GM19438 (cell line): ENCODE results near the gene RAC3.
"Not testable (repeated sequence)": the region's sequence is repeated elsewhere in the genome, so short reads cannot be mapped to it uniquely, and the experiment has no call there.

Source experiments
- ATAC-seq: cut with Tn5 transposase; IDR thresholded peaks from one replicate; pipeline ENCODE4 v1.9.1; 2021; ENCODE audit warnings: low read depth; ENCODE audit not compliant: unreplicated experiment

RAC3 gene

DNA sequence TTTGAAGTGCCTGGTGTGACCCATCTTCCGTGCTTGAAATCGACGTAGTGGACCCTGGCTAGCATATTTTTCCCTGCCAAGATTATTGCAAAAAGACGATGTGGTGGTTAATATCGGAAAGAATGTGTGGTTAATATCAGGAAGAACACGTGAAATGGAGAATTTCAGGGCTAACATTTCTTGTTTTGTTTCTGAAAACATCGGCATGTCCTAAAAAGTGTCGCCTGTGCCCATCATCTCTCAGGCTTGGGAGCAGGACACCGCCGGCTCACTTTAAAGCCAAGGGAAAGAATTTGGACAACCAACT is 6.4 kb downstream of the RAC3 start:
- ATAC-seq = no peak

DNA sequence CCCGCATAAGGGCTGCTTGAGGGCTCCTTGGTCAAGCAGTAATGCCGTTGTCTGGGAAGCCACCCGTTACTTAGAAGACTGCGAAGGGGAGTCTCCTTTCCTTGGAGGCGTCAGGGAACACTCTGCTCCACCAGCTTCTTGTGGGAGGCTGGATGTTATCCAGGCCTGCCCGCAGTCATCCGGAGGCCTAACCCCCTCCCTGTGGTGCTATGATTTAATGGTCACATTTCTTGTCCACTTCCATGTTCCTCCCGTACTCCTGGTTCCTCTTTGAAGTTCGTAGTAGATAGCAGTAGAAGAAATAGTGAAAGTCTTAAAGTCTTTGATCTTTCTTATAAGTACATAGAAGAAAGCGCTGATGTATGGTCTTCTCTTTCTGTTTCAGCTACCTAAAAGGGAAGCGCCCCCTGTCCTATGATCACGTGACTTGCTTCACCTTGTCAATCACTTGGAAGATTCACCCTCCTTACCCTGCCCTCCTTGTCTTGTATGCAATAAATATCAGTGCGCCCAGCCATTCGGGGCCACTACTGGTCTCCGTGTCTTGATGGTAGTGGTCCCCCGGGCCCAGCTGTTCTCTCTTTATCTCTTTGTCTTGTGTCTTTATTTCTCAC is 7.4 kb downstream of the RAC3 start:
- ATAC-seq = not testable (repeated sequence)

DNA sequence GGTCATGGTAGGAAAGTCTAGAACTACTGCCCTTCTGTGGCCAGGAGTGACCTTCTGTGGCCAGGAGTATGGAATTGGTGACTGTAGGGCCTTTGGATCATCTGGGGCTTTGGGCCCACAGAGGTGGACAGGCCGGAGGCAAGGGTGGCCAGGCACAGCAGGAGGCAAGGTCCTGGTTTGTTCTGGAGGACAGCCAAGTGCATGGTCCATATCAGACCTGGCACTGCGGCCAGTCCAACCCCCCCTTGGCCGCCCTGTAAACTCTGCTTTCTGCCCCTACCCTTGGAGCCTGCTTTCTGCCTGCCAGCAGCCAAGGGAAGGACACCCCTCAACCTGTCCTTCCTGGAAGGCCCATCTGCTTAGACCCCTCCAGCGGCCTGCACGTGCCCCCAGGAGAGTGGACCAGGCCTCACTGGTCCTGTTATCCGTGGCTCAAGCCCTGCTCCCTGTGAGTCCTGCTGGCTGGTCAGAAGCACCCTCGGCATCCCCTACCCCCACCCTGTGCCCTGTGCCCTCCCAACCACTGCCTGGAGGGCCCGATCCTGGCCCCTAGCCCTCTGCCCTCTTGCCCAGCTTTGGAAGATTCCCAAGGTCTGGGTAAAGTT is 8.3 kb downstream of the RAC3 start:
- no peak for ATAC-seq

DNA sequence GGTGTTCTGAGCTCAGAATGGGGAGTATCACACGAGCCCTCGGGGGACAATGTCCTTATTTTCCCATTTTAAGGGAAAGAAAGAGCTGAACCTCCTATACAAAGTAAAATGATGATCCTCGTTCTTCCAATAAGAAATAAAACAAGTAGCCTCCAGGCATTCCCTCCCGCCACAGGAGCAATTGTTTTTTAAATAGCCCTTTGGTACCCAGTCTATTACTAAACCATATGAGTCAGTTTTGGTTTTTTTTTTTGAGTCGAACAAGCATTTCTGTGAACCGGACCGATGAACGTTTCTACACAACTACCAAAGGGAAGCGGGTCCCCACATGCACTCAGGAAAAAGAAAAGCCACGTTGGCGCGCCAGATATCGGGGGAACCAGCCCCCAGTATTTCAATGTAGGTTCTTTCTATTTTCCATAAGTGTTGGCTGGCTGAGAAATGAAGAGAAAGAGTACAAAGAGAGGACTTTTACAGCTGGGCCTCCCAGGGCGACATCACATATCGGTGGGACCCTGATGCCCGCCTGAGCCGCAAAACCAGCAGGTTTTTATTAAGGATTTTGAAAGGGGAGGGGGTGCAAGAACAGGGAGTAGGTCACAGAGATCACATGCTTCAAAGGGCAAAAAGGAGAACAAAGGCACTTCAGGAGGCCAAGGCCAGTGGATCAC is 9.8 kb downstream of the RAC3 start:
- ATAC-seq = no peak

DNA sequence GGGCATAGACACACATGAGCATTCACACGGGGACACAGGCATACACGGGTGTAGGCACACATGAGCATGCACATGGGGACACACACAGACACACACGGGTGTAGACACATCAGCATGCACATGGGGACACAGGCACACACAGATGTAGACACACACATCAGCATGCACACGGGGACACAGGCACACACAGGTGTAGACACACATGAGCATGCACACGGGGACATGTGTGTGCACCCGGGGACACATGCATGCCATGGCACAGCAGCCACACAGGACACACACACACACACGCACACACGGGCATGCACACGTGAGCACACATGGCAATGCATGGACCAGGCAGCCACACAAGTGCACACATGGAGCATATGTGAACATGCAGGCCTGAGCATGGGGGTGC is 11.2 kb downstream of the RAC3 start:
- ATAC-seq = no peak

DNA sequence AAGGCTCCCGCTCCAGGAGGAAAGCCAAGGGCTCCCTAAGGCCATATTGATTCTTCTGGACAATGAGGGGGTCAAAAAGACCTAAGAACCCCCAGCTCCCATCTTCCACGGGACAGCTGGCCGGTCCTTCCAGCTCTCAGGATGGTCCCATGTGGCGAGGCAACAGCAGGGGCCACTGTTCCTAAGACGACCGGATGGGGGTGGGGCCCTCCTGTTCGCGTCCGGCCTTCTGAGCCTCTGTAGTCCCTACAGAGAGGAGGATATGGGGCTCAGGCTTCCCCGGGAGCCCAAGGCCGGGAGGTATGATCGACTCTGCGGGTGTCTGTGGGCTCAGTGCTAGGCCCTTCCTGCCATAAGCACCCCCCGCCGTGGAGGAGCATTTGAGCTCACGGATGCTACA is 12.0 kb downstream of the RAC3 start:
- no peak for ATAC-seq

DNA sequence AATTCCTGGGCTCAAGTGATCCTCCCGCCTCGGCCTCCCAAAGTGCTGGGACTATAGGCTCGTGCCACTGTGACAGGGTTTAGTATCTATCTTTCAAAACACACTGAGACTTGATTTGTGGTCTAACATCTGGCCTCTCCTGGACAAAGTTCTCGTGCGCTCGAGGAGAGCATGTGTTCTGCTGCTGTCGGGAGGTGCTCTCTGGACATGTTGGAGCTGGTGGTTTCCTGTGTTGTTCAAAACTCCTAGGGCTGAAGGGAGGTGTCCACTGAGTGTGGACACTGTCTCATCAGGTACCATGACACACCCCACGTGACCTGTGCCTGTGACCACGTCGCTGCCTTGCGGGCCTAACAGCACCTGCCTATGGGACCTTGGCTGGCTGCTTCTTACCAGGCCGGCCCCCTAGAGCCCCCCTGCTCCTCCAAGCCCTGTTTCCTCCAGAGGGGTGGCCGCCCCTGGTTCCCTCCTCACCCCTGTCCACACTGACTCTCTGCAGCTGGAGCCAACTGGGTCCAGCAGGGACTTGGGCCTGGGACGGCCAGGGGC is 14.5 kb downstream of the RAC3 start:
- ATAC-seq = no peak

DNA sequence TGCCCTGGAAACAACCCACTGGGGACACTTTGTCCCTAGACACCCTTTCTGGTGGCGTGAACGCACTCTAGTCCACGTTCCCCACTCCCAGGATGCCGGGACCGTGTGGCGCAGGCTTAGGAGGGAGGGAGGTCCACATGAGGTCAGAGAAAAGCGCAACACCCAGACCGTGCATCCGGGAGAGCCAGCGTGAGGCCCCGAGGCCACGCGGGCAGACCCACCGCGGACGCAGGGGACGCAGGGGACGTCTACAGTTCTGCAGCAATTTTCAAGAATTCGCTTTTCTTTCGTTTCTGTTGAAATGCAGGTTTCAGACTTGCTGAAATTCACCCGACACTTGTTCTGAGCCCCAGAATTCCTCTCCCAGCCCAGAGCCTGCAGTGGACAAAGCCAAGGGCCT is 15.4 kb downstream of the RAC3 start:
- no peak for ATAC-seq

DNA sequence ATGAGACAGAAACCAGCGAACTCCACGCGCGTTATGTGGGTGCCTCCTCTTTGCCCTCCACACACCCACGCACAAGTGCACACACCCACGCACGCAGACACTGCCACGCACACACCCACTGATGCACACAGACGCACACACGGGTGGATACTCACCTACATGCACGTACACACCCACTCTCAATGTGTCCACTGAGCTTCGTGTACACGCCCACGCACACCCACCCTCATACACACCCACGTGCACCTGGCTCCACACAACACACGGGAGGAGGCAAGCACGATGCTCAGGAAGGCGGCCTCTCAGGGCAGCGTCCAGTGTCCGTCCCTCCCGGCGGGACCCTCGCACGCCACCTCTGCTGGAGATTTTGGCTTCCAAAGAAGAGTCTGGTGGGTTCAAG is 15.9 kb downstream of the RAC3 start:
- no peak for ATAC-seq

DNA sequence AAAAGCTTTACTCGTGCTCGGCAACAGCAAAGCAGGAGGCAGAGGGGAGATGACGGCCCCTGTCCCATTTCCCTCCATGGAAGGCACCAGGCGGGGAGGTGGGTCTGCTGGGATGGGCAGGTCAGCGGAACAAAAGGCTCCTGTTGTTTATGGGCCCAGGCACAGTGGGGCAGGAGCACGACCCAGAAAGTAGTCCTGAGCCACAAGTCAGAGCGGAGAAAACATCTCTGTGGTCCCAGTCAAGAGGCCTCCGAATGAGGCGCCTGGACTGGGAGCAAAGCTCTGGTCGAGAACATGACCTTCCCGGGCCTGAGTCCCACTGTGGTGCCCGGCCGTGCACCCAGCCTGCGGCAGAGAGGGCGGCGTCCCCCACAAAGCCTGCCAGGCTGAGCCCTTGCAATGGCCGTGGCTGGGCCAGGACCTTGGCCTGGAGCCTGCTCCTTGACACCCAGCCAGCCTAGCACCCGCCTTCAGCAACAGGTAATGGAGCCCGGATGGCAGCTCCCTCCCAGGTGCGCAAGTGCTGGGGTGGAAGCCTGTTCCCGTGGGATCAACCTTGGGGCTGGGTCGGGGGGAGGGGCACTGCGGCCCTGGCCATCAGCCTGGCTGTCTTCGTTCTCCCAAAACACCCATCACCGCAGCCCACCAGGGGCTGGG is 16.6 kb downstream of the RAC3 start:
- no peak for ATAC-seq

DNA sequence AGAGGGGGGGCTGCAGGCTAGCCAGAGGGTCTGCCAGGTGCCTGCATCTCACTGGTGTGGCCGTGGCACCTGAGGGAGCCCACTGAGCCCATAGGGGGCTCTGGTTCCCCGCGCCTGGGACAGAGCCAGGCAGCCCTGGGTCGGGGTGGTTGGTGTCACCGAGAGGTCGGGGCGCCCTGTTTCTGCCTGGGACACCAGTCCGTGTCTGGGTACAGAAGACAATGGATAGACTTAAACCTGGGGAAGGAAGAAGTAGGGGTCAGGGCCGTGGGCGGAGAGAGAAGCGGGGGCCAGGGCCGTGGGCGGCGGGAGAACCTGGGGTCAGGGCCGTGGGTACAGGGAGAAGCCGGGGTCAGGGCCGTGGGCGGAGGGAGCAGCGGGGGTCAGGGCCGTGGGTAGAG is 17.1 kb downstream of the RAC3 start:
- ATAC-seq = no peak

DNA sequence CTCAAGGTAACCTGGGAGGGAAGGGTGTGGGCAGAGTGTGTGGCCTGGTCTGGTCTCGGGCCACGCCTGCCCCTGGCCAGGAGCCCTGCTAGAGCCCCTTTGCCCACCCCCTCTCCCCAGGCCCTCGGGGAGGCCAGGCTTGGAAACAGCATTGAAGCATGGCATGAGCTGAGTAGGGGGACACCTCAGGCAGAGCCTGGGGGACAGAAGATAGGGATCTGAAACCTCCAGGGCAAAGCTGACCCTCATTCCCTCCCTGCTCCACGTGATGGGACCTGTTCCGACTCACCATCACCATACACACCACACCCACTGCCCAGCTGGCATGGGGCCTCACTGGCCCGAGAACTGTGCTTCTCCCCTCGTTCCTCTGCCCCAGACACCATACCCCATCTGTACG is 17.6 kb downstream of the RAC3 start:
- no peak for ATAC-seq

DNA sequence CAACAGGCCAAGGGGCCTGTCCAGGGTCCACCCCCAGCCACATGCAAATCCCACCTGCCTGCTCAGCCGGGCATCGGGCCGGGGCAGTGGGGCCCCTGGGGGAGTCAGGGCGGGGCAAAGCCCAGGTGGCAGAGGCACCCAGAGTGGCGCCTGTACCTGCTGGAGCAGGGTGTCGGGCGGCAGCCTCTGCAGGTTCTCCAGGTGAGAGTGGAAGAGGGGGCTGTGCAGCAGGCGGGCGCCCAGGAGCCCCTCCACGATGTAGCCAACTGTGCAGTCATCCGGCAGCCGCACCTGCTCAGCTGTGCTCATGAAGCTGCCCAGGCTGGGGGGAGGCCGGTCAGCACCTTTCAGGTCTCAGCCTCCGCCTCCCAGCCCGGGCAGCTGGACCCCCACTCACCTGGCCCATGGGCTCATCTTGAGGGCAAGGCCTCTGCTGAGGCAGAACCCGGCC is 18.1 kb downstream of the RAC3 start:
- no peak for ATAC-seq

DNA sequence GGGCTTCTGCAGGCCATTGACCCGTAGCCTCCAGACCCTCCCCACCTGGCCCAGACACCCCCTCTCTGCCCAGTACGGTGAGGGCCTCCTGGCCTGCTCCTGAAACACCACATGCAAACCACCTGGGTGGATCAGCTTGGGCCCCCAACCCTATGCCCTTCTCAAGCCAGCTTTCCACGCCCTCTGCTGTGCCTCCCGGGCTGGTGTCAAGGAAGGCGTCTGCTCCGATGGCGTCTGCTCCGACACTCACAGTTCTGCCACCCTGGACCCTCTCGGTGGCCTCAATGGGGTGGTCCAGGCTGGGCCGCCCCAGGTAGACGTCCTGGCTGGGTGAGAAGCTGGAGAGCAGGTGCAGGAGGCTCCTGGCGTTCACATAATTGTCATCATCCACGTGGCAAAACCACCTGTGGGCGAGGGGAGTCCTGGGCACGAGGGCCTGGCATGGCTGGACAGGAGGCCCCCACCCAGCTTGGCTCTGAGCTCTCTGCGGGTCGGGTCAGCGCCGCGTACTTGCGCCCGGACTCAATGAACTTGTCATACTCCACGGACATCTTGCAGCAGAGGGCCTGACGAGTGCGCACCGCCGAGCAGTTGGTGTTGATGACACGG is 18.8 kb downstream of the RAC3 start:
- no peak for ATAC-seq

DNA sequence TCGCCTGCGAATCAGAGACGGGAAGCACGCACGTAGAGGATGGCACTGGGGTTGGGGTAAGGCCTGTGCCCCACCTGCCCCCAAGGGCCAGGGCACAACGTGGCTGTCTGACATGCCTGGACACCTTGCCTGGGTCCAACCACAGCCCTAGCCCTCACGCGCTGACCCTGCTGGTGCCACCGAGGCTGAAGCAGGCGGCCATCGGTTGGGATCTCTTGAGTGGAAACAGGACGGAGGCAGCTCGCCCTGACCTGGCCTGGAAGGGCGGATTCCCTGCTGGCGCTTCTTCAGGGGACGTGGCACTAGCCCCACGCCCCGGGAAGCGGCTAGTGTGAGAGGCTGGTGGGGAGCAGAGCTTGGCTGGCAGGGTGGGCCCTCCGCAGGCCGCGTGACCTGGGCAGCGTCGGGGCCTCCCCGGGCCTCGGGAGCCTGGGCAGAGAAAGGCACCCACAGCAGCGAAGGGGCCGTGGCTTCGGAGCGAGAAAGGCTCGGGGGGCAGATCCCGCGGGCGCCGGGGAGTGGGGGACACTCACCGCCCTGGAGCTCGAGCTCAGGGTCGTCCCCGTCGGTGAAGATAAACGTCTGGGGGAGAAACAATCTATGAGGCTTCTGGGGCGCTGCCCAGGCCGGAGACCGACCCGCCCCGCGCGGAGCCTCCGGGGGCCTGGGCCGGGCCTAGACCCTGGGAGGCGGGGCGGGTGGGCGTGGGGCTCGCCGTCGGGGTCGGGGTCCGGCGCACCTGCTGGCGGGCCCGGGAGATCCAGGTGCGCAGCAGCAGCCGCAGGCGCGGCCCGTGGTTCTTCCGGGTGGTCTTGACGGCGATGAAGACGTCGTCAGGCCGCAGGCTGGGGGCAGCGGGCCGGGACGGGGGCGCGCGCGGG is 19.5 kb downstream of the RAC3 start:
- peak; percentile 5 for ATAC-seq

DNA sequence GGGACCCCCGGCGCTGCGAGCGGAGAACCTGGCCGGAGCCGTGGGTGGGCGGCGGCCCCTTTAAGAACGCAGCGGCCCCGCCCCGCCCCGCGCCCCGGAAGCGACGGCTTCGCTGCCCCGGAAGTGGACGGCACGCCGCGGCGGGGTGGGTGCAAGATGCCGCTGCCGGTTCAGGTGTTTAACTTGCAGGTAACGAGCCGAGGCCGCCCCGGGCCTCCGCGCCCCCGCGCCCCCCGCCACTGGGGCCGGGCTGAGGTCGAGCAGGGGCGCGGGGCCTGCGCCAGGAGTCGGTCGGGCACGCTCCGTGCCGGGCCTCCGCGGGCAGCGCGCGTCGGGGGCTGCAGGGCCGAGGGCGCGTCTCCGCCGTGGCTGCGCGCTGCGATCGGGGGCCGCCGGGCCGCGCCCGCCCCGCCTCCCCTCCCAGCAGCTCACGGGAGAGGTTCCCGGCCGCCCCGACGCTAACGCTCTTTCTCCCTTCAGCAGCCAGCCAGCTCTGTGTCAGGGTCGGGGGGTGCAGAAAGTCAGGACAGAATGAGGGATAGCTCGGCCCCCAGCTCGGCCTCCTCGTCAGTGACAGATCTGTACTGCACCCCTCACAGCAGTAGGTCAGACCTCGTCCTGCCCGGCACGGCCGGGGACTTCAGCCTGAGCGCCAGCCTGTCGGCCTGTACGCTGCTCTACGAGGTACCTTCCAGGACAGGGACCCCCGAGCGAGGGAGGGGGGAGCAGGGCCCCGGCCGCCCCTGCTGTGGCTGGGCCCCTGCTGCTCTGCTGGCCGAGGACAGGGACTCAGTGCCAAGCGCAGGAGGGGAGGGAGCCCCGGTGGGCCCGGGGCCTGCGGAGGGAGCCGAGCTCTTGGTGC is 20.5 kb downstream of the RAC3 start, which contains the start of the genes GPS1 and RFNG:
Gene GPS1 (plus strand): TSS at position 123 of the 862 bp plus-strand sequence. CDS start 34 bp downstream, at position 157.
Gene RFNG (minus strand): TSS at position 36 of the 862 bp plus-strand sequence. CDS start 45 bp downstream, outside the sequence.
- peak; percentile 68 for ATAC-seq

DNA sequence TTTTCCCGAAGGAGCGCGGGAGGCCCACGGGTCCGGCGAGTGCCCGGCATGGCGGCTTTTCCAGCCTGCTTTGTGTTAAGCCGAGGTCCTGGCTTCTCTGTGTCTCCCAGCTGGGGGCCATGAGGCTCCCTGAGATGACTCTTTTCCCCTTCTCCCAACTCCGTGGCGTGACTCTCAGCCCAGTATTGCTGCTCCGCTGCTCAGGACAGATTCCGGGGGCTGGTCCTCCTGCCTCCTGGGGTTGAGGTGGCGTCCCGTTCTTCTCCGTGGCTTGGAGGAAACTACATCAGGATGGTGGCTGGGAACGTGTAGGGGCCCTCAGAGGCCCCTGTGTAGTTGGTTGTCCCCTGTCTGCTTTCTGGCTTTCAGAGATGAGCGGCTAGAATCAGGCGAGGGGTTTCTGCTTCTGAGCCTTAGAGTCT is 21.2 kb downstream of the RAC3 start:
- no peak for ATAC-seq

DNA sequence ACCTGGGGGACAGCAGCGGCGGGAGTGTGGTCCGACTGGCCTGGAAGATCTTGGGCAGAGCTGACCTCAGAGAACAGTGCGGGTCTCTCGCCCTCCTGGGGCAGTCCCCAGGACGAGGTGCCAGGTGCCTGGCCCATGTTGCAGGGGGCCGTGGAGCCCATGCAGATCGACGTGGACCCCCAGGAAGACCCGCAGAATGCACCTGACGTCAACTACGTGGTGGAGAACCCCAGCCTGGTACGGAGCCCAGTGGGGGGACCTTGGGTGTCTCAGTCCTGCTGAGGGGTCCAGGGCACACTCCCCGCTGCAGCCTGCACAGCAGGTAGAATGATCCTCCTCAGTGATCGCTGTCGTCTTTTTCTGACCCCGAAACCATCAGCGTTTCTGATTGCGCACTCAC is 21.7 kb downstream of the RAC3 start:
- ATAC-seq = no peak
